Activated T-cell treated with anti-CD3 and anti-CD28 coated beads for 24 hours (primary cell): ENCODE data around the gene ITGB3BP.
"Not testable (repeated sequence)": the region's sequence is repeated elsewhere in the genome, so short reads cannot be mapped to it uniquely, and the experiment has no call there.

Experiments used
- DNase-seq: peaks from one replicate; pipeline ENCODE4 v3.0.0-alpha.2; 2020; ENCODE audit warnings: low read depth

Gene ITGB3BP

DNA sequence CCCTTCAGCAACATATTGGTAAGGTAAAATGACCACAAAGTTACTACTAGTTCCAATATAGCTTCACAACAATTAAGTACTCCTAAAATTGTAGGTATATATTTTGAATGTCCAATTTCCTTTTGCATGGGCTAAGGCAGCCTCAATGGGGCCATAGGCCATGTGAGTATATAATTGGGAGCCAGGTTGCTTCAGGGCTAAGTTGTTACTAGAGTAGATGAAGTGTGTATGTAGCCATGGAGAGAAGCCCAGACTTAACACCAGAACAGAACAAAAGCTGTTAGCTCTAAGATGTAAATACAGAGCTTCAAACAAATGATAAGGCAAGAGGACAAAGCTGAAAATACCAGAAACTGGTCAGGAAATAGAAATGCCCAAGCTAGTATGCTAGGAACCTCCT is 16.2 kb downstream of the ITGB3BP start:
- no peak for DNase-seq

DNA sequence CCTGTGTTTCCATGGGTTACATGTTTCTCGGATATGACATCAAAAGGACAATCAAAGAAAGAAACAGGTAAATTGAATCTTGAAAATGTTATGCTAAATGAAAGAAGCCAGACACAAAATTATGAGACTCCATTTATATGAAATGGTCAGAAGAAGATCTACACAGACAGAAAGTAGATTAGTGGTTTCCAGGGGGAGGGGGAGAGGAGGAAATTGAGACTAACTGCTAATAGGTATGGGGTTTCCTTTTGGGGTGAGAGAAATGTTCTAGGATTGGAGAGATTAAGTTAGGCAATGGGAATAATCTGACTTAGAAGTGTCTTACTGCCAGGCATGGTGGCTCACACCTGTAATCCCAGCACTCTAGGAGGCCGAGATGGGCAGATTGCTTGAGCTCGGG is 21.8 kb downstream of the ITGB3BP start:
- no peak for DNase-seq

DNA sequence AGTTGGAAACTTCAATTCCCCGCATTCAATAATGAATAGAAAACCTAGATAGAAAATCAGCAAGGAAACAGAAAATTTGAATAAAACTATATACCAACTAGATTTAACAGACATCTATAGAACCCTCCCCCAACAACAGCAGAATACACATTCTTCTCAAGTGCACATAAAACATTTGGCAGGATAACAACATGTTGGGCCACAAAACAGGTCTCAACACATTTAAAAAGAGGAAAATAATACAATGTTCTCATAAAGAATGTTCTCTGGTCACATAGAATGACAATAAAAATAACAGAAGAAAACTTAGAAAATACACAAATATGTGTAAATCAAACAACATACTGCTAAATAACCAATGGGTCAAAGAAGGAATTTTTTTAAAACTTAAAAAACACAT is 24.9 kb downstream of the ITGB3BP start:
- DNase-seq = no peak

DNA sequence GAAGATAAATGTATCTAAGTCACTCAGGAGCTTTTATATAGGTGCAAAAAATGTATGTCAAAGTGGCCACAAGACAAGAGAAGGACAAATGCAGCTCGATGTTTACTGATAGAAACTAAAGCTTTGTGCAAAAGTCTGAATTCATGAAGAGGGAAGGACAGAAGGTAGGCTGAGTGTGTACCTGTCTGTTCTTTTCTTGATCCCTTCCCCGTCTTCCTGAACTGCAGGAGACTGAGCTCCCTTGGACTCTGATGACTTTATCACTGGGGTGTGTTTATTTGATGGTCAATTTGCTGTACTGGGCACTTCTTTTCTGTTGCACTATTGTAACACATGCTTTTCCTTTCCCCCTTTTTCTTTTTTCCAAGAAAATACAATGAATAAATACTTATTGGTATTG is 25.4 kb downstream of the ITGB3BP start:
- no peak for DNase-seq

DNA sequence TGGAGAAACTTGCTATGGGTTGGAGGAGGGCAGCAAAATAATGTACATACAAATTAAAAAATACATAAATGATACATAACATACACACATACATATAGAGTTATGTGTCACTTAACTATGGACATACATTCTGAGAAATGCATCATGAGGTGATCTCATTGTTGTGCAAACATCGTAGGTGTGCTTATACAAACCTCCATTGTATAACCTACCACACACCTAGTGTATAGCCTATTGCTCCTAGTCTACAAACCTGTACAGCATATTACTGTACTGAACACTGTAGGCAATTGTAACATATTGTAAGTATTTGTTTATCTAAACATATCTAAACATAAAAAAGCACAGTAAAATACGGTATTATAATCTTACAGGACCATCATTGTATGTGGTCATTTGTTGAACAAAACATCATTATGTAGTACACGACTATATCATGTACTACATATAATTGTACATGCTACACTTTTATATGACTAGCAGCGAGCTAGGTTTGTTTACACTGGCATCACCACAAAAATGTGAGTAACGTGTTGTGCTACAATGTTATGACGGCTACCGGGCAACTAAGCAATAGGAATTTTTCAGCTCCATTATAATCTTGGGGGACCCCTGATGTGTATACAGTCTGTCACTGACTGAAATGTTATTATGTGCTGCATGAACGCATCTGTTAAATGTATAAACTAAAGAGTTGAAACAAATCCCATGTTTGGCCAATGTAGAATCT is 35.5 kb downstream of the ITGB3BP start:
- no peak for DNase-seq

GRCh38 chr1:63486629-63487028 is 36.4 kb downstream of the ITGB3BP start:
- no peak for DNase-seq

- no peak for DNase-seq
Measured at GRCh38 chr1:63480057-63480456, 43.0 kb downstream of the ITGB3BP start.

DNA sequence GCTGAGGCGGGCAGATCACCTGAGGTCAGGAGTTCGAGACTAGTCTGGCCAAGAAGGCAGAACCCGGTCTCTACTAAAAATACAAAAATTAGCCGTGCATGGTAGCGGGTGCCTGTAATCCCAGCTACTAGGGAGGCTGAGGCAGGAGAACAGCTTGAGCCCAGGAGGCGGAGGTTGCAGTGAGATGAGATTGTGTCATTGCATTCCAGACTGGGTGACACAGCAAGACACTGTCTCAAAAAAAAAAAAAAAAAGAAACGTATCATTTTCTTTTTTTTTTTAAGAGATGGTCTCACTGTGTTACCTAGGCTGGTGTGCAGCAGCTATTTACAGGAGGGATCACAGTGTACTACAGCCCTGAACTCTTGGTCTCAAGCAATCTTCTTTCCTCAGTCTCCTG is 47.3 kb downstream of the ITGB3BP start:
- DNase-seq = no peak

- DNase-seq = not testable (repeated sequence)
Measured at GRCh38 chr1:63468683-63469082, 54.3 kb downstream of the ITGB3BP start.

DNA sequence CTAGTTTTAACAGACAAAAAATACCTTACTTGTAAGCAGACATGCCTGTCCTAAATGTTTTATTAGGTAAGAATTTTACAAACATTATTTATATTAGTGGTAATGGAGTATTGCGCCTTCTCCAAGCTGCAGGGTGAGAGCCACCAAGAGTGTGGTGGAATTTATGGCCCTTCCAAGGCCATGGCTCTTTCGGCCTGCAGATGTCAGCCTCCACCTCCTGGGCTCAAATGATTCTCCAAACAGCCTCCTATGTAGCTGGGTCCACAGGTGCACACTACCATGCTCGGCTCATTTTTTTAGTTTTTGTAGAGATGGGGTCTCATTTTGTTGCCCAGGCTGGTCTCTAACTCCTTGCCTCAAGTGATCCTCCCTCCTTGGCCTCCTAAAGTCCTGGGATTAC is 56.3 kb downstream of the ITGB3BP start:
- DNase-seq = no peak

- no peak for DNase-seq
Measured at GRCh38 chr1:63466181-63466580, 56.8 kb downstream of the ITGB3BP start.

GRCh38 chr1:63463248-63463647 is 59.8 kb downstream of the ITGB3BP start:
- DNase-seq = no peak

GRCh38 chr1:63461661-63462230 is 61.3 kb downstream of the ITGB3BP start:
- no peak for DNase-seq

GRCh38 chr1:63458750-63459149 is 64.3 kb downstream of the ITGB3BP start:
- DNase-seq = no peak

- no peak for DNase-seq
Measured at GRCh38 chr1:63454269-63454668, 68.8 kb downstream of the ITGB3BP start.

- DNase-seq = no peak
Measured at GRCh38 chr1:63453232-63453631, 69.8 kb downstream of the ITGB3BP start.

DNA sequence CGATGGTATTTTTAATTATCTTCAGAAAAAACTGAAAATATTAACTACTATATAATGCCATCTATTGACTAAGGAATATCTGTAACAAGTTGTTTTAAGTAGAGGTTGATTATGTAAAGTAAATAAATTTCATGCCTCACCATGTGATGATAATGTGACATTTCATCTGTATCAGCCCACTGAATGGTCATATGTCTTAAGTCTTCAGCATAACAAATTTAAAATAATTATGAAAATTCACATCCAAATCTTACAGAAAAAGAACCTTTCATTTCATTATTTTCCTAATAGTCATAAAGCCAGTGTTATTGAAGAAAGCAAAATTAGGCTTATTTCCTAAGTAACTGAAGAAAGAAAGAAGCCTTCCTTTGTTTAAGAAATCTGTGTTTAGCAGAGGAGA is 72.6 kb downstream of the ITGB3BP start:
- no peak for DNase-seq

- no peak for DNase-seq
Measured at GRCh38 chr1:63448731-63449246, 74.2 kb downstream of the ITGB3BP start.

DNA sequence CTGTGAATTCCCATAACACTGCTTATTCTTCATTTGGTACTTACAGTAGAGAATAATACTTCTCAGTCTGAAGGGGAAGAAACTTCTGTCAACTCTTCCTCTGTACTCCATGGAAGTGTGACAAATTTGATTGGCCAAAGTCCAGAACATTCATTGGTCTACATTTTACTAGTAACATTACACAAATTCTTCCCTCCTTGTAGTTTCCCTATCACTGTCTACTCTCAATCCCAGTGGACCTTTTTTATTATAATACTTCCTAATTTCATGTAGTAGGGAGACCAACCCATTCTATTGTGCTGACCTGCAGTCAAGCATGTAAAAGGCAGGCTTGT is 80.9 kb downstream of the ITGB3BP start:
- no peak for DNase-seq

GRCh38 chr1:63435161-63435560 is 87.9 kb downstream of the ITGB3BP start:
- DNase-seq = no peak

DNA sequence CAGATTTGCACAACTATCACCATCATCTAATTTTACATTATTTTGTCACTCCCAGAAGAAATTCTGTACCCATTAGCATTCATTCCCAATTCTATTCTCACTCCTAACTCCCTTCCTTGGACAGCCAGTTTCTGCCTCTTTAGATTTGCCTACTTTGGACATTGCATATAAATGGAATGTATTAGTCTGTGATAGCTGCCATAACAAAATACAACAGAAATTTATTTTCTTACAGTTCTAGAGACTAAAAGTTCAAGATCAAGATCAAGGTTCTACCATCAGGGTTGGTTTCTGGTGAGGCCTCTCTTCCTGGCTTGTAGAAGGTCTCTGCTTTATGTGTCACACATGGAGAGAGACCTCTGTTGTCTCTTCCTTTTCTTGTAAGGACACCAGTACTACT is 93.7 kb downstream of the ITGB3BP start:
- DNase-seq = no peak

DNA sequence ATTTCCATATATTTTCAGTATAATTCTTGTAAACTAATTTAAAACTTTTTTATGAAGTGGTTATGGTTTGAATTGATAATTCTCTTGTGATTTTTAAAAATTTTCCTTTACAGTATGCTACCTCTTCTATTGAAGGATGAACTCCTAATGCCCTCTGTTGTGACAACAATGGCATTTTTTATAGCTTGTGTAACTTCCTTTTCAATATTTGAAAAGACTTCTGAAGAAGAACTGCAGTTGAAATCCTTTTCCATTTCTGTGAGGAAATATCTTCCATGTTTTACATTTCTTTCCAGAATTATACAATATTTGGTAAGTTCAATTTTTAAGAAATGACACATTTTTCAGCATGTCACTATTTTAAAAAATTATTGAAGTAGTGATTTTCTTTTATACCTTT is 94.2 kb downstream of the ITGB3BP start:
- DNase-seq = no peak

DNA sequence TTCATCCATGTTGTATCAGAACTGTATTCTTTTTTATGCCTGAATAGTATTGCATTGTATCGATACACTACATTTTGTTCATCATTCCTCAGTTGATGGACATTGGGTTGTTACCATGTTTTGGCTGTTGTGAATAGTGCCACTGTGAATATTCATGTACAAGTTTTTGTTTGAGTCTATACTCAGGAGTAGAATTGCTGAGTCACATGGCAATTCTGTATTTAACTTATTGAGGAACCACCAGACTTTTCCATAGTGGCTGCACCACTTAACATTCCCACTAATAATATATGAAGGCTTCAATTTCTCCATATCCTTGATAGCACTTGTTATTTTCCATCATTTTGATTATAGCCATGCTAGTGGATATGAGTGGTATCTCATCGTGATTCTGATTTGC is 99.4 kb downstream of the ITGB3BP start:
- DNase-seq = no peak

GRCh38 chr1:63420746-63421145 is 102.3 kb downstream of the ITGB3BP start:
- not testable (repeated sequence) for DNase-seq
